HUDEP-2 (cell line): ENCODE measurements around the gene MEG3.

Experiments used
- DNase-seq, 76 experiments: peaks; one replicate each; lab custom pipeline; 2025; ENCODE audit not compliant: unreplicated experiment in 76 of 76; lab: John Stamatoyannopoulos, UW

MEG3 gene

DNA sequence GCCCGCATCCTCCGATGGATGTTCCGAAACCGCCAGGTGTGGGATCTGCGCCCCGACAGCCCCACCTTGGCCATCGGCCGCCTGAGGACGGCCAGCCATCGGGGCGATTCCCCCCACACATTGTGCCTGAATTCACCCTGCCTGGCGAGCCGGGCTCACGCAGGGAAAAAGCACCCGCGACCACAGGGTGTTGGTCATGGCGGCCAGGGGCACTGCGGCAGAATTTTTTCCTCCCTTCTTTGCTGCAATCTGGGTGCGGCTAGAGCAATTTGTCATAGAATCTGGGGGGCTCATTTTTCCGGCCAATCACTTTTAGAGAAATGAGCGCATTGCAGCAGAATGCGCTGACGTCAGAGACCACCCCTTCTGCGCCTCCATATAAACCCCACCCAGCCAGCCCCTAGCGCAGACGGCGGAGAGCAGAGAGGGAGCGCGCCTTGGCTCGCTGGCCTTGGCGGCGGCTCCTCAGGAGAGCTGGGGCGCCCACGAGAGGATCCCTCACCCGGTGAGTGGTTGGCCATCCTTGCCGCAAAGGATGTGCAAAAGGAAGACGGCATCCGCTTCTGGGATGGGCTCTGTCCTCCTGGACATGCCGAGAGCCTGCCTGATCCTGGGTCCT, at the start of gene MEG3:
TSS of gene MEG3 (plus strand) at position 406 of the 619 bp plus-strand sequence.
- no peak for DNase-seq

DNA sequence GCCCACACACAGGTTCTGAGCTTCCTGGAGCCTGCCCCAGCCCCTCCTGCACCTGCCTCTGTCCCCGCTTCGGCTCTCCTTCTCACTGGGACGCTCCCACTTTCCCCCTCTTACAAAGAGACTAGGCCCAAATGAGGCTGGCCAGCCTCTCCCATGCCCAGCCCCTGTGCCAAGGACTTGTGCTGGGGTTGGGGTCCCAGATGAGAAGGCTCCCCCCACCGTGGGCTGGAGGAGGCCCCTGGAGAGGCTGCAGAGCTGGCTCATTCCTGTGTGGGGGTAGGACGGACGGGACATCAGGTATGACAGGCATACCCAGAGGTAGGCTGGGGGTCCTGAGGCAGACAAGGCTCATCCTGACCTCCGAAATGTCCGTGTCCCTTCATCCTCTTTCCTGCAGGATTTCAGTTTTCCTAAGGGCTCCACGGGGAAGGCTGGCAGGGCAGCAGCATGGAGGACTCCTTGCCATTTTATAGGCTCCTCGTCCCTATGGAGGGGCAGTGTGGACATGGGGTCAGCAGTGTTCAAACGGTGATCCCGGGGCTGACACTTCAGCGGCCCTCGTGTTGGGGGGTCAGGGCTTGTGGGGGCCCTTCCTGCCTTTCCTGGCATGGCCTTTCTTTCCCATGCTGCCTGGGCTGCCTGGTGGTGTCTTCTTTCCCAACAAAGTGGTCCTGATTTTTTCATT, 49.1 kb upstream of the MEG3 start:
- DNase-seq: no peak

DNA sequence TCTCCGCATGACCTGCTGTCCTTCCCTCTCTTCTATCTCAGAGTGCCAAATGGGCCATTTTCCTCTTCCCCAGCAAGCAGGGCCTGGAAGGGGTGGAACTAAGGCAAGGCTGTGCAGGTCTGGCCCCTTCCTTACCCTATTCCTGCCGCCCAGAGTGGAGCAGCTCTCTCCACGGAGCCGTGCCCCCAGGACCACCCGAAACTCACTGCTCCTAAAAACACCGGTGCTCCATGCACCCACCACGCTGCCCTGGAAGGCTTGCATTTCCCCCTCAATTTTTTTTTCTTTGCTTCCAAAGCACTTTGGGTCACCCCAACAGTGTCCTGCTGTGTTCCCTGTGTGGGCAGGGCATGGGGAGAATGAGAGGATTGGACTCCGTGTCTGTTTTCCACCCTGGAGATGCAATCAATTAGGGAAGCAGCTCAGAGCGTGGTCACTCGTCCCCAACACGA, 48.5 kb upstream of the MEG3 start:
- DNase-seq: no peak

DNA sequence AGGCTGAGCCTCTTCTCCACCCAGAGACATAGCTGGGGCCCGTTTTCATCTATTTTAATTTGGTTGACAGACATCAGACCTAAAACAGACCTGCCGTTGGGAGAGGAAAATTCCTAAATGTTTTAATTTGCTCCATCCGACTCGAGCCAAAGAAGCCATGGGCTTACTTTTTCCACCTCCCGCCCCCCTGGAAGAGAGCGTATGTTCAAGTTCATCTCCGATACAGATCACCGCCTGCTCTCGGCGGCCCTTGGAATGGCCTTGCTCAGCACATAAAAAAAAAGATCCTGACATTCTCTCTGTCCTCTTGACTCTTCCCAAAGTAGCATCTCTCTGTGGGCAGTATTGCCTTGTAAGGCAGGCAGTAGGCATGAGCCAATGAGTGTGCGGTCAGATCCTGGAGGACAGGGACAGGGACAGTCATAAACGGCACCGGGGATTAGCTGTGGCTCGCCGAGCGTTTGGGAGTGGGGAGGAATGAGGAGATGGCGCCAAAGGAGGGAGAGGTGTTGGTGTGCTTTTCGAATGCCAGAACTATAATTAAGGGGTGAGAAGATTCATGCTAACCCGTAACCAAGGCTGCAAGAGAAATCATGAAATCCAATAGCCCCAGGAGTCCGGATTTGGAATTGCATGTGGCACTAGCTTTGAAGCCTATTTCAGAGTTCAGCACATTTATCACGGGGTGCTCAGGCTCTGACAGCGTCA, 47.9 kb upstream of the MEG3 start:
- DNase-seq: no peak

DNA sequence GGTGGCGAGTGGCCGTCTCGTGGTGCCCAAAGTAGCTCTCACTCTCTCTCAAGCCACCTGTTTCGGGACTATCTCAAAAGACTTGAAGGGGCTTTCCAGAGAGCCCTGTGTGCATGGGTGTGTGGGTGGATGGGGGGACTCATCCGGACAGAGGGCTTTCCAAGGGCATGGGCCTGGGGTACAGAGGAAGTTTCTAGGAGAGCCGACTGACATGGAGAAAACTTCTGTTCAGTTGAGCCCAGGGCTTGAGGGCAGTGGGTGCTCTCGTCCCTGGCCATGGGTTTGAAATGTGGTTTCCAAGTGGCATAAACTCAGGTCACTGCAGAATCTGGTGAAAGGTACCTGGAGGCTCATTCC, 47.4 kb upstream of the MEG3 start:
- no peak for DNase-seq

DNA sequence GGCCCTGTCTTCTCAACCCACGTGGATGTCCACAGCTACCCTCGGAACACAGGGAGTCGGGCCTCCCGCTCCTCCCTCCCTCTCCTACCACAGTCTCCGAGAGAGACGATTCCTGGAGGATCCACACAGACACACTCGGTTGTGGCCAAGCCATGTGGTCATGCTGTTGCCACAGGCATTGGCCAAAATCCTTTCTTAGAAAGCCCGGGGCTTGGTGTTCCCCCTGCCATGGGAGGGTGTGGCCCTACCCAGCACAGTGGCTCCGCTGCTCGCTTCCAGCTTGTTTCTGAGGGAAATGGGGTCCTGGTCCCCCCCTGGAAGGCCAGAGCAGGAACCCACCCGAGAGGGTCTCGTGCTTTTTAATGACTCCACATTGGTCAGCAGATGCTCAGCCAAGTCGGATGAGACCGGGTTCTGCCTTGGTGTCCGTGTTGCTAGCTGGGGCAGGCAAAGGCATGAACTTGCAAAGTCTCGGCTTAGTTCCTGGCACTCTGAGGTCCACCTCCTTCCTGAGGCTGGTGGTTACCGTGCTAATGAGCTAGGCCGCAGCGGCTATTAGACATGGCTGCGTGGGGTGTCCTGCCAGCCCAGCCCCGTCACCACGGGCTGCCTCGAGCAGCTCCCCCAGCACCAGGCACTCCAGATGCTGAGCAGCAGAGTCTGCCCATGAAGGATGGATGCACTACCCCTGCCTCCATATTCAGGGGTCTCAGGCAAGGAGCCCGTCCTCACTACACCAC, 46.8 kb upstream of the MEG3 start:
- no peak for DNase-seq

DNA sequence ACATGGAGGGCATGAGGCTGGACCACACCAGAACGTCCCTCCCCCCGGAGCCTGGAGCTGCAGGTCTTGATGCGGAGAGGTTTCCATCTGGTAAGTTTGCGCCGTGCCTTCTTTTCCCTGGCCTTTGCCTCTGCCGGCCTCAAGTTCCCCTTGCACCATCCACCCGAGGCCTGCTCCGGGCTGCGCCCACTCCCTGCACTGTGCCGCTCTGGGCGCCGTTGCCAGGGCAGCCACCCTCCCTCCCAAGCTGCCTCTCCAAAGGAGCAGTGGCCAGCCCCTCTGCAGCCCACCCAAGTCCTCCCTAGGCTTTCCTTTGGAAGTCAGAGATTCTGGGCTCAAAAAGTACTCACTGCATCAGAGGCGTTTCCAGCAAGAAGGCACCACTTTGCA, 46.2 kb upstream of the MEG3 start:
- no peak for DNase-seq

DNA sequence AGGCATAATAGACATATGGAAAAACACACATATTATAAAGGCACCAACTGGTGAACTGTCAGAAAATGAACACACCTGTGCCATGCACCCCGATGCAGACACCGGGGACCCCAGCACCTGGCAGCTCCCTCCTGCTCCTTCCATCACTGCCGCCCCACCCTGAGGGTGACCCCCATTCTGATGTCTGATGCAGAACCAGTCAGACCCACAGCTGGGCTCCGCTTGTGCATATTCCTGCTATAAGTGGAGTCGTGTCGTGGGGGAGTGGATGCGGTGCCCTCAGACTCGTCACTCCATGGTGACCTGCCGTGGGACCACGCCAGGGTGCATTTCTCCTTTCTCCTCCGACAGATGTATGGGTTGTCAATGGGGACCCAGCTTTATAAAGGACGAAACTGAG, 45.7 kb upstream of the MEG3 start:
- no peak for DNase-seq

DNA sequence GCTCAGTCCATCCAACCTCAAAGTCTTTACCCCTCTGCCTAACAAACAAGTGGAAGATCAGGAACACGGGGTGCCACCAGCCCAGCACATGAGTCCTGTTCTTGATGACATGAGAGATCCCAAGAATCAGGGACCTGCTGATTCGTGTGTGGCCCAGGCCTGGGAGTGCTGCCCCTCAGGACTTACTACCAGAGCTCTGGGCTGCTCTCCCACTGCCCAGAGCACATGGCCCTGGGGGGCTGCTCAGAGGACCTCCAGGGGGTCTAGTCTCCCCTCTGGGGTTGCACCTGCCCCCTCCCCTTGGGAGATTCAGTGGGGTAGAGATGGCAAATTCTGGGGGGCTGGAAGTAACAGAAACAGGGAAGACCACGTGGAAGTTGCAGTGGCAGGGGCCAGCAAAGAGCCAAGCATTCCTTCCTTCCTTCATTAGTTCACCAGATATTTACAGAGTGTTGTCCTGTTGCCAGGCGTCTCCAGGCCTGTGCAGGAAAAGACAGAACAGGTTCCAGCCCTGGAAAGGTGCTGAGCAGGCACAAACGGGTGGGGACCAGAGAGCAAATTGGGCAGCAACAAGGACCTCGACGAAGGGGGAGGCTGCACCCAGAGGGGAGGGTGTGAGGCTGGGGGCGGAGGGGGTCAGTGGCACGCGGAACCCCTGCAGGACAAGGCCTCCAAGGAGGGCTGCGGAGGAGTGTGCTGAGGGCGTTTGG, 45.1 kb upstream of the MEG3 start:
- no peak for DNase-seq

DNA sequence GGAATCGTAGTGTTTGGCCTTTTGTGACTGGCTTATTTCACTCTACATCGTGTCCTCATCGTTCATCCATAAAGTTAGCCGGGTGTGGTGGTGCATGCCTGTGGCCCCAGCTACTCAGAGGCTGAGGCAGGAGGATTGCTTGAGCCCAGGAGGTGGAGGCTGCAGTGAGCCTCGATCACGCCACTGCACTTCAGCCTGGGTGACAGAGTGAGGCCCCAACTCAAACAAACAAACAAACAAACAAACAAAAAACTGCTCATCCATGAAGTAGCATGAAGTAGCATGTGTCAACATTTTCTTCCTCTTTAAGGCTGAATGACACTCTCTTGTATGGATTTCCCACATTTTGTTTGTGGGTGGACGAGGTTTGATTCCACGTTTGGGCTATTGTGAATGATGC, 44.0 kb upstream of the MEG3 start:
- no peak for DNase-seq

DNA sequence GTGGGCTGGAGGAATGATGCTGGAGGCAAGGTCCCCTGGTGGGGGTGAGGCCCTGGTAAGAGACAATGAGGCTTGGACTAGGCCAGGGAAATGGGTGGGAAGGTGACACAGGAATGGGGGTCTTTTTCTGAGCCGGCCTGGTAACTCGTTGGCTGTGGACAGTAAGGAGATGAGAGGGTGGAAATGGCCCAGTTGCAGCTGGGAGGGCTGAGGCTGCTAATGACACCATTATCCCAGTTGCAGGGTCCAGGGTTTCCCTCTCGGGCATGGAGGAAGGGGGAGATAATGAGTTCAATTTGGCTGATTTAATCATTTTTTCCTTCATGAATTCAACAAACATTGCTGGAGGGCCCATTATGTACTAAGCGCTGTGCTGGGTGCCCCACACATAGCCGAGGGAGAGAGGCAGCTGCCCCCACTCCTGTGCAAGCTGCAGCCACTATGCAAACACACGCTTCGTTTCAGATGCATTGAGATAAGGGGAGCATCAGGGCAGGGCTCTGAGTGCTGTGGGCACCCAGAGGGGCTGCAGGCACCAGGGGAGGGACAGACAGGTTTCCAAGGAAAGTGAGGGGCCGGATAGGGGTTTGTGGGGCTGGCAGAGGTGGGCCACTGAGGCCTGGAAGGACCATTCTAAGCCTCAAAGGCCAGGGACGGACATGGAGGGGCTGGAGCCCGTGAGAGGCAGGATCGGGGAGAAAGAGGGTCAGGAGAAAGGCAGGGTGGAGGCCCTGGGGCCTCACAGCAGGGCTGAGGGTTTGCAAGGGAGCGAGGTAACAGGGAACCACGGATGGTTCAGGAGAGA, 43.2 kb upstream of the MEG3 start:
- DNase-seq: no peak

DNA sequence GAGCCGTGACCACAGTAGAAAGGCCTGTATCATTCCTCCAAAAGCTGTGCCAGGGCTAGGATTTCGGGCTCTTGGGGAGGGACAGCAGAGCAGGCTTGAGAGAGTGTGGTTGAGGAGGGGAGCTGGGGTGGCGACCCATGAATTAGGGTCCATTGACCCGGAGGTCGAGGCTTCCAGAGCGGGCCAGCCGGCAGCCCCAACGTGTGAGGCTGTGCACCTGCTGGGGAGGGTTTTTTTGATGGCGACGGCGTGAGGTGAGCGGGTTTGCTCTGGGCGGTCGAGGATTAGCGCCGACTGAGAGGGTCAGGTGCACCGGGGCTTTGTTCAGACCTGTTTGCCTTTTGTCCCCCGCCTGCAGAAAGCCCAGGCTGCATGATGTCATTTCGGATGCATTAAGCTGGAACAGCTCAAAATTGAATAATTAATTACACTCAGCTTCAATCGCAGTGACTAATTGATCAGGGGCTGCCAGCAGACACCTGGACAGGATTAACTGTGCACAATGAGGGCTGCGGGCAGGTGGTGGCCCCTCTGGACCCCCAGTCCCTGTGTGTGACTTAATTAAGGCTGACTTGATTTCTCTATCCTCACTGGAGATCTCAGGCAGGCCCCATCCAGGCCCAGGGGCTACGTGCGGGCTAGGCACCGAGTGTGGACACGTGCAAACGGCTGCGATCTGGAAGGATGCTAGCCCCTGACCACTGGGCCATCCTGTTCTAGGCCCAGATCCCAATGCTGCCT, 42.1 kb upstream of the MEG3 start:
- DNase-seq: no peak

DNA sequence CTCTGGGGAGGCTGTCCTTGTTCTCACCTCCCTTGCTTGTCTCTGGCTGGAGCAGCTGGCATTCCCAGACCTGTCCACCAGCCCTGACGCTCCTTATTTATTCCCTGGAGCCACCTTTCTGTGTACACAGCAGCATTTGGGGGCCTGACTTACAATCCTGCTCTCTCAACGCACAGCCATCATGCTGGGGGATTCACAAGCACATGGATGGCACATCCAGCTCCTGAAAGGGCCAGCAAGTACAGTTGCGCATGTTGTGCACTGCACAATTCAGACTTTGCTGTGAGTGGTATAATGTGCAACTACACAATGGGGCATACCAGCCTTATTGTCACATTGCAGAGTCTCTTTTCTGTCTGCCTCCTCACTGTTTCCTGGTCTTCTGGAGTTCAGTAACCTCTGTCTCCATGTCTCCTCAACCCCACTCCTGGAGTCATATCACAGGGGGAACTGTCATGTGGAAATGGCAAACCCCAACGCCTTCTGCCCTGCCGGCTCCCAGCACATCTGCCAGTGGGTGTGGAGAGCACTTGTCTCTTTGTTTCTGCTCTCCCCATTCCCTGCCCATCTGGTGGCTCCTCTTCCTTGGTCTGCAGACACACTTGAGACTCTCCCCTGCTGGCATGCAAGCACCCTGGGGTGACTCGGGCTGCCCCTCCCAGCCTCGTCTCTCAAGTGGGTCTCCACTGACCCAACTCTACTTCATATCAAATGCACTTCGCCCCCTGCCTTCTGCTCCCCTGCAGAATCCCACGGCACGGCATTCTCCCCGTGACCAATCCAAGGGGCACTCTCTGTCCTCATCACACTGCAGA, 41.2 kb upstream of the MEG3 start:
- no peak for DNase-seq

DNA sequence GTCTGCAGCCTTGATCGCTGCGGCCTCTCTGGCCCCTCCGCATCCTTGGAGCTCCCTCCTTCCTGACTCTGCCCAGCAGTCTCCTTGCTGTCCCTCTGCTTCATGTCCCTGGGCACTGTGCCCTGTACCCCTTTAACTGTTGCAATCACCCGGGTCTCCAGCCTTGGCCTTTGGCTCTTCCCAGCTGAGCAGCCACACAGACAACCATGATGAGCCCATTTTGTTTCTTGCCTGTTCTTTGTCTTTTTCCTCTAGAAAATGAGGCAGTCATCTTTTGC, 40.6 kb upstream of the MEG3 start:
- no peak for DNase-seq

DNA sequence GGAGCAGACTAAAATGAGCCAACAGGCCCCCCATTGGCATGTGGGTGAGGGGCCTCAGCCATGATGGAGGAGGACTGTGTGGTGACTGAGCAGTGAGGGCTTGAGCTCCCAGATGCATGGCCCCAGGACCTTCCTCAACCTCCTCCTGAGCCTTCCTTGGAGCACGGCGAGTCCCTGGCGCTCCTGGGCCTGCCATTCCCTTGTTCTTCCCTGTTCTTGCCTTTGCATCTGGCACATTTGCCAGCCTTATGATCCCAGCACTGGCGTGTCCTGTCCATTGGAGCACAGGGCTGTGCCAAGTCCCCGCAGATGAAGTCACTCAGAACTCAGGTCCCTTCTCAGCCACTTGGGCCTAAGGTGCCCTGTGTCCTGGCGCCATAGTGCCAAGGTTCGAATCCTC, 40.3 kb upstream of the MEG3 start:
- no peak for DNase-seq

DNA sequence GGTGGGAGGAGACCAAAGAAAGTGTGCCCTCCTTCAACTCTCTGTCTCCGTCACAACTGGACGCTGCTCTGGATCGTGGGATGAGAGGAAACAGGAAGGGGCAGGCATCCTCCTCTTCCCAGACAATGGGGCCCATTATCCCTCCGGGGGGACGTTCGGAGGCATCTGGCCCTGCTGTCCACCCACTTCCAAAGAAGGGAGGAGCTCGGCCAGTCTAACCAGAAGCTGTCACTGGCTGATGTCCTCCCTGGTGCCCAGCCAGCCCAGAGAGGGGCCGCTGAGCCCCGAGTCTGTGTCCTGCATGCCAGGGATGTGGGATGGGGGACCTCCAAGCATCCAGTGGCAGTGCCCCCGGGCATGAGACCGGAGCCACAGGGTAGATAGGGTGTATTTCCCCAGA, 39.8 kb upstream of the MEG3 start:
- no peak for DNase-seq

DNA sequence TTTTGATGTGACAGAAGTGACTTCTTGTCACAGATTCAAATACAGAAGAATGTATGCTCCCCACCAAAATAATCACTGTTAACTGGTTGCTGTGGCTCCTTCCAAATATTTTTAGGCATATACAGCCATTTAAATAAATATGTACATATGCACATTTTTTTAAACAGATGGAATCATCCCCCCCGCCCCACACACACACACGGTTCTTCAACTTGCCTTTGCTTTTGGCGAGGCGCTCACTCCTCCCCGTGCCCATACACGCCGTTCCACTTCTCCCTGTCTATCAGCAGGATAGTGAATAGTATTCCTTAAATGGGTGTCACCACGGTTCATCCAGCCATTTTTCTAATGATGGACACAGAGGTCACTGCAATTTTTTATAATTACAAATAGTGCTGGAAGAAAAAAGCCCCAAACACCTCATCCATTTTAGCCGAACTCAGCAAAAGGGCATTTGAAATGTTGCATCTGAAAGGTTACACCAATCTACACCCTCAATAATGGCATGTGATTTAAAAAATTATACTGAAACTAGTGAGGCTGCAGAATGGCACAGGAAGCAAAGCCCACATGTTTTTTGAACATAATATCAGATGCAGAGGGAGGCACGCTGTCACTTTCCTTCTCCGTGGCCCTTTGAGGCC, 39.2 kb upstream of the MEG3 start:
- DNase-seq: no peak

DNA sequence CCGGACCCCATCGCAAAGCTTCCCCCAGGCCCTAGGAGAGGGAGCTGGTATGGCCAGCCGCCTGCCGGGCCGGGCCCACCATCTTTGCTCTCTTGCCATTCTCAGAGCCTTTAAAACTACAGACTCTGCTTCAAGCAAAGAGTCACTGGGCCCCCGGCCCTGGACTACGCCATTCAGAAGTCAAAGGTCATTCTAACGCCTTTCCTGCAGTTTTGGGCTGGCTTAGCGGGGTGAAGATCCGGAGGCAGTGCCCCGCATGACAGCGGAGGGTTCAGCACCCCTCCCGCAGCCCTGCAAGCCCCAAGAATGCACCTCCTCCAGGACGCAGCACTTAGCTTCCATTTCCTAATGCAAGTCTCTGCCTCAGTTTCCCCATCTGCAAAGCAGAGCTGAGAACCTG, 38.3 kb upstream of the MEG3 start:
- no peak for DNase-seq
